ENCODE measurements around the gene FER1L5. TPM values are rescaled to one million over a fixed set of nuclear protein-coding genes. Genes with fewer than 3 reads are reported as not detected.
A peak's percentile ranks its signal among the peaks of the same experiment; 100 is the strongest.

FER1L5 gene
- total RNA-seq: not detected

GRCh38 chr2:96642564-96643360, at the start of gene FER1L5:
Gene FER1L5 (plus strand): TSS chr2:96642764. CDS start chr2:96642837, 73 bp downstream.
- Histone ChIP-seq H3K4me1 (peaks cover 0 to 4% of the 10 kb centered on the region in 2 donors), H3K27me3 (no peaks in the 10 kb centered on the region), H3K36me3 (no peaks in the 10 kb centered on the region), H3K9me3 (no peaks in the 10 kb centered on the region), H3K27ac (no peak within 1 kb of the TSS), H3K4me3 (peak within 1 kb of the TSS in 1 of 4 donors; percentile 17)
- ATAC-seq (no peak), DNase-seq (no peak)
- in situ Hi-C loops (cut with MboI; ENCODE audit: low sequenced_read_pairs in 4 of 4): no loop called here
- intact Hi-C loops (cut with DNase I; ENCODE audit: low total_unique reads): no loop called here
- no peak for TF ChIP-seq POLR2A (IDR thresholded peaks at IDR 0.05)
- TF ChIP-seq, protein P1, sequence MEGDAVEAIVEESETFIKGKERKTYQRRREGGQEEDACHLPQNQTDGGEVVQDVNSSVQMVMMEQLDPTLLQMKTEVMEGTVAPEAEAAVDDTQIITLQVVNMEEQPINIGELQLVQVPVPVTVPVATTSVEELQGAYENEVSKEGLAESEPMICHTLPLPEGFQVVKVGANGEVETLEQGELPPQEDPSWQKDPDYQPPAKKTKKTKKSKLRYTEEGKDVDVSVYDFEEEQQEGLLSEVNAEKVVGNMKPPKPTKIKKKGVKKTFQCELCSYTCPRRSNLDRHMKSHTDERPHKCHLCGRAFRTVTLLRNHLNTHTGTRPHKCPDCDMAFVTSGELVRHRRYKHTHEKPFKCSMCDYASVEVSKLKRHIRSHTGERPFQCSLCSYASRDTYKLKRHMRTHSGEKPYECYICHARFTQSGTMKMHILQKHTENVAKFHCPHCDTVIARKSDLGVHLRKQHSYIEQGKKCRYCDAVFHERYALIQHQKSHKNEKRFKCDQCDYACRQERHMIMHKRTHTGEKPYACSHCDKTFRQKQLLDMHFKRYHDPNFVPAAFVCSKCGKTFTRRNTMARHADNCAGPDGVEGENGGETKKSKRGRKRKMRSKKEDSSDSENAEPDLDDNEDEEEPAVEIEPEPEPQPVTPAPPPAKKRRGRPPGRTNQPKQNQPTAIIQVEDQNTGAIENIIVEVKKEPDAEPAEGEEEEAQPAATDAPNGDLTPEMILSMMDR (IDR thresholded peaks at IDR 0.05 in 4 of 5, conservative IDR thresholded peaks at IDR 0.05 in 1 of 5): no peak

GRCh38 chr2:96594282-96594681, 48.3 kb upstream of the FER1L5 start:
- in situ Hi-C loops (cut with MboI; ENCODE audit: low sequenced_read_pairs in 4 of 4): no loop called here

GRCh38 chr2:96594691-96595152, 47.8 kb upstream of the FER1L5 start:
- TF ChIP-seq, protein P1 (IDR thresholded peaks at IDR 0.05 in 4 of 5, conservative IDR thresholded peaks at IDR 0.05 in 1 of 5): no peak
- TF ChIP-seq POLR2A (IDR thresholded peaks at IDR 0.05): no peak

More at GRCh38 chr2:96594282-96594681, 48.3 kb upstream of the FER1L5 start:
- DNase-seq (no peak), ATAC-seq (no peak)
- Histone ChIP-seq H3K4me3 (no peak overlapping the region), H3K9me3 (no peaks in the 10 kb centered on the region), H3K27me3 (no peaks in the 10 kb centered on the region), H3K36me3 (peaks cover 0 to 53% of the 10 kb centered on the region in 2 donors), H3K4me1 (peaks cover 37 to 50% of the 10 kb centered on the region in 2 donors), H3K27ac (peak overlapping the region in 1 of 4 donors; percentile 91)
- no peak for TF ChIP-seq POLR2A (IDR thresholded peaks at IDR 0.05)
- TF ChIP-seq, protein P1 (IDR thresholded peaks at IDR 0.05 in 4 of 5, conservative IDR thresholded peaks at IDR 0.05 in 1 of 5): no peak
- intact Hi-C loops (cut with DNase I; ENCODE audit: low total_unique reads): no loop called here

DNA sequence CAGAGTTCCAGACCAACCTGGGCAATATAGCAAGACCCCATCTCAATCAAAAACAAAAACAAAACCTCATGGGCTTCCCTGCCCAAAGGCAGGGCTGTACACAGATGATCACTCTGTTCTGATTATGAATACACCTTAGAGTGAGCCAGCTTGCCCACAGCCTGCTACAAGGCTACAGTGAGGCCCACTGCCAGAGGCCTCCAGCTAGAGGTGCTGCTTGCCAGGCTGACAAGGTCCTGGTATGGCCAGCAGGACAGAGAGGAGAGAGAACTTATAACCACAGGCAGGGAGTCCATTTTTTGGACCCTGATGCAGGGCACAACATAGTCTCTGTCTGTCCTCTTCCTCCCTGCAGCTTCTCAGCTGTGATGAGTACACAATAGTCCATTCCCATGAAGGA, 46.0 kb upstream of the FER1L5 start:
- Histone ChIP-seq H3K4me3 (no peak overlapping the region), H3K27me3 (no peaks in the 10 kb centered on the region)

More at GRCh38 chr2:96594691-96595152, 47.8 kb upstream of the FER1L5 start:
- intact Hi-C loops (cut with DNase I; ENCODE audit: low total_unique reads): loop anchor here (5.0 kb wide), 2 partner anchors 62 to 223 kb away; partner anchors contain the start of gene CNNM3
- Histone ChIP-seq H3K36me3 (peaks cover 0 to 55% of the 10 kb centered on the region in 2 donors), H3K27ac (peak overlapping the region in 1 of 4 donors; percentile 91), H3K9me3 (no peaks in the 10 kb centered on the region), H3K27me3 (no peaks in the 10 kb centered on the region), H3K4me3 (no peak overlapping the region), H3K4me1 (peaks cover 41 to 55% of the 10 kb centered on the region in 2 donors)
- no peak for ATAC-seq
- no peak for DNase-seq
- in situ Hi-C loops (cut with MboI; ENCODE audit: low sequenced_read_pairs in 4 of 4): no loop called here

More for the DNA sequence above, 46.0 kb upstream of the FER1L5 start:
- in situ Hi-C loops (cut with MboI; ENCODE audit: low sequenced_read_pairs in 4 of 4) (no loop called here), intact Hi-C loops (cut with DNase I; ENCODE audit: low total_unique reads) (loop anchor here (5.0 kb wide), 2 partner anchors 64 to 221 kb away; partner anchors contain the start of gene CNNM3)
- TF ChIP-seq POLR2A (IDR thresholded peaks at IDR 0.05): no peak
- TF ChIP-seq, protein P1 (IDR thresholded peaks at IDR 0.05 in 4 of 5, conservative IDR thresholded peaks at IDR 0.05 in 1 of 5): no peak
- no peaks in the 10 kb centered on the region for H3K9me3 ChIP-seq
- ATAC-seq: peak; percentile 16 to 35
- peak overlapping the region; percentile 80 to 93 (median 90) for H3K27ac ChIP-seq
- peak; percentile 21 to 58 for DNase-seq
- H3K36me3 ChIP-seq: peaks cover 0 to 68% of the 10 kb centered on the region in 2 donors
- peaks cover 42 to 56% of the 10 kb centered on the region in 2 donors for H3K4me1 ChIP-seq
